DOHH2 (cell line): ENCODE results near the gene ITGA2.

ENCODE experiments used
- CTCF ChIP-seq: fragments of 200-600 bp; sonication (generic); IDR thresholded peaks from one replicate; pipeline ENCODE4 v1.5.1; 2014; ENCODE audit warnings: antibody characterized with exemption, mild to moderate bottlenecking, low read depth, low read length; ENCODE audit not compliant: poor library complexity, severe bottlenecking
- EZH2phosphoT487 ChIP-seq: fragments of 200-600 bp; sonication (generic); IDR thresholded peaks from 2 replicates; pipeline ENCODE4 v1.6.1; 2017; ENCODE audit warnings: borderline replicate concordance, mild to moderate bottlenecking, antibody characterized with exemption, low read length, moderate library complexity, mixed read lengths

DNA sequence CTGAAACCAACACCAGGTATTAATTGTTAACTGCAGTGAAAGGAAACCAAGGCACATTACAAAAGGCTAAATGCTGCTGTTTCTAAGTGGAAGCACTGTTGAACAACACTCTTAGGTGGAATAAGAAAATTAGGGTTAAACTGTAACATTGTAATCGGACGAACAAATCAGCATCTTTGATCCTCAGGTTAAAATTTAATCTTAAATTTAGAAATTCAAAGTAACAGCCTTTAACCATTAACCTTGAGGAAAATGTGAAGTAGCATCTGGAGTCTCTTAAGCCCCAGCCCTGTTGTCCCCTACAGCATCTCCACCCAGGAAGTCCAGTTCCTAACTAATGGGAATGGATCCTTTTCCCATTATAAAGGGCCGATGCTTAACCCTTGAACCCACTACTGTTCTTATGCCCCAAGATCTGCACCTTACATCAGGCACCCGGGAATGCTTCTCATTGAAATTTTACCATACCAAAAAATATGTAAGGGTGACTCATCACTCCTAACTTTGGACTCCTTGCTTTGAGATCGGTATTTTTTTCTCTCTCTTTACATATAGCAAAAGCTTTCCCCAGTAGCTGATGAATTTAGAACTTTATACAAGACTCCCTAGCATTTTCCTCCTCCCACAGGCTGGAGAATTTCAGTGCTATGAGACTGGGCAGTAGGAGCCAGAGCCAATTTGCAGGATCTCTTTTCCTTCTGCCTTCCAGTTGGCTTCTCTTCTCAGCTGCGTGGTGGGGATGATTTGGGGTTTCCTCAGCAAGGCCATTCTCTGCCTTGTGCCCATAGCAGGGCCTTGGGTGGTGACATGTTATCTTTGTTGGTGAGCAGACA is 32.0 kb upstream of the ITGA2 start:
- TF ChIP-seq CTCF, result no peak
- TF ChIP-seq EZH2phosphoT487, result no peak
